Transverse colon (tissue), 3 donors: ENCODE measurements around the gene CERKL.

Experiments used
- POLR2A ChIP-seq: fragments of 450-650 bp; IDR thresholded peaks from one replicate; pipeline ENCODE4 v1.6.1; 2016; ENCODE audit warnings: antibody characterized with exemption, mild to moderate bottlenecking, moderate library complexity
- TF ChIP-seq, protein P1 (sequence below), 5 experiments: fragments of 200-600 bp in 3 of 5; fragments of 450-650 bp in 2 of 5; sonication (generic) in 3 of 5; IDR thresholded peaks; 1 replicate in 2 of 5; 2 replicates in 3 of 5; pipeline ENCODE4 v1.5.1; 2016 to 2017; ENCODE audit warnings: antibody characterized with exemption in 5 of 5, inconsistent platforms in 3 of 5, mild to moderate bottlenecking in 2 of 5, moderate library complexity in 1 of 5

DNA sequence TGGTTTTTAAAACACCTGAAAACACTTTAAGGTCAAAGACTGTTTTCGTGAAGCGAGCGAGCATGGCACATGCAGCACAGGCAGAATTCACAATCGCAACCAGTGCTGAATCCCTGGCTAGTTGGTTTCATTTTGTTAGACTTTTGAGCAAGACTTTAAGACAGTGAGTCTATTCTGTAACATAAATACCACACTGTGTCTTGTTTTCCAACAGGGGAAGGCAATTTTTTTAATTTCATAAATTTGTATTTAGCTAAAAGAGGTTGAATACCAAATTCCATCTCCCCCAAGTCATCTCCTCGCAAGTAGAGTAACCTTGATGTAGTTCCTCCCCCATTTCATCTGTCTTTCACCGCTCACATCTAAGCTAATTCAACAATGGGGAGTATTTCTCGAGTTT is 1.4 kb downstream of the CERKL start:
- TF ChIP-seq, protein P1, sequence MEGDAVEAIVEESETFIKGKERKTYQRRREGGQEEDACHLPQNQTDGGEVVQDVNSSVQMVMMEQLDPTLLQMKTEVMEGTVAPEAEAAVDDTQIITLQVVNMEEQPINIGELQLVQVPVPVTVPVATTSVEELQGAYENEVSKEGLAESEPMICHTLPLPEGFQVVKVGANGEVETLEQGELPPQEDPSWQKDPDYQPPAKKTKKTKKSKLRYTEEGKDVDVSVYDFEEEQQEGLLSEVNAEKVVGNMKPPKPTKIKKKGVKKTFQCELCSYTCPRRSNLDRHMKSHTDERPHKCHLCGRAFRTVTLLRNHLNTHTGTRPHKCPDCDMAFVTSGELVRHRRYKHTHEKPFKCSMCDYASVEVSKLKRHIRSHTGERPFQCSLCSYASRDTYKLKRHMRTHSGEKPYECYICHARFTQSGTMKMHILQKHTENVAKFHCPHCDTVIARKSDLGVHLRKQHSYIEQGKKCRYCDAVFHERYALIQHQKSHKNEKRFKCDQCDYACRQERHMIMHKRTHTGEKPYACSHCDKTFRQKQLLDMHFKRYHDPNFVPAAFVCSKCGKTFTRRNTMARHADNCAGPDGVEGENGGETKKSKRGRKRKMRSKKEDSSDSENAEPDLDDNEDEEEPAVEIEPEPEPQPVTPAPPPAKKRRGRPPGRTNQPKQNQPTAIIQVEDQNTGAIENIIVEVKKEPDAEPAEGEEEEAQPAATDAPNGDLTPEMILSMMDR (IDR thresholded peaks at IDR 0.05) = no peak
- TF ChIP-seq POLR2A = no peak
